ACC112 (cell line): ENCODE measurements around the gene LAMB3.

ENCODE experiments used
- H2AFZ ChIP-seq: fragments of 200-600 bp; sonication (generic); one replicate; pipeline ENCODE4 v1.6.0; 2017; ENCODE audit warnings: antibody characterized with exemption, low read length; ENCODE audit not compliant: unreplicated experiment
- H3K27ac ChIP-seq: fragments of 200-600 bp; sonication (generic); 2 replicates; pipeline ENCODE4 v1.5.1; 2014; ENCODE audit warnings: low read depth, mild to moderate bottlenecking, antibody characterized with exemption, low read length, moderate library complexity
- H3K27me3 ChIP-seq: fragments of 200-600 bp; sonication (generic); 2 replicates; pipeline ENCODE4 v1.6.1; 2014; ENCODE audit warnings: mild to moderate bottlenecking, antibody characterized with exemption, low read length, moderate library complexity, mixed read lengths; ENCODE audit not compliant: insufficient read depth
- H3K36me3 ChIP-seq: fragments of 200-600 bp; sonication (generic); 2 replicates; pipeline ENCODE4 v1.6.1; 2016; ENCODE audit warnings: mild to moderate bottlenecking, antibody characterized with exemption, low read length, moderate library complexity, mixed read lengths; ENCODE audit not compliant: insufficient read depth
- H3K4me1 ChIP-seq: fragments of 200-600 bp; sonication (generic); one replicate; pipeline ENCODE4 v1.6.1; 2016; ENCODE audit warnings: low read length, mixed read lengths; ENCODE audit not compliant: insufficient read depth, unreplicated experiment, control insufficient read depth
- H3K4me3 ChIP-seq: fragments of 200-600 bp; sonication (generic); 2 replicates; pipeline ENCODE4 v1.5.1; 2014; ENCODE audit warnings: mild to moderate bottlenecking, low read depth, low read length
- H3K79me2 ChIP-seq: fragments of 200-600 bp; sonication (generic); one replicate; pipeline ENCODE4 v1.6.0; 2016; ENCODE audit warnings: low read length; ENCODE audit not compliant: control insufficient read depth, unreplicated experiment, insufficient read depth

The LAMB3 gene

GRCh38 chr1:209678981-209679539 is 26.8 kb upstream of the LAMB3 start:
- Histone ChIP-seq H3K36me3 (no peaks in the 10 kb centered on the region), H3K27me3 (no peaks in the 10 kb centered on the region; the same call in 1 of the 2 replicates), H3K4me3 (no peak overlapping the region), H3K27ac (no peak overlapping the region), H3K79me2 (no peaks in the 10 kb centered on the region), H2AFZ (no peak overlapping the region), H3K4me1 (peaks cover 8% of the 10 kb centered on the region)

- Histone ChIP-seq H3K79me2 (no peaks in the 10 kb centered on the region), H3K36me3 (no peaks in the 10 kb centered on the region), H2AFZ (peak overlapping the region; percentile 47), H3K4me1 (peaks cover 26% of the 10 kb centered on the region), H3K27me3 (no peaks in the 10 kb centered on the region; the same call in 1 of the 2 replicates), H3K27ac (no peak overlapping the region), H3K4me3 (peak overlapping the region; percentile 77)
Observed at GRCh38 chr1:209675565-209676154, 23.4 kb upstream of the LAMB3 start.

- H3K4me1 ChIP-seq = peaks cover 26% of the 10 kb centered on the region
- H3K27me3 ChIP-seq = no peaks in the 10 kb centered on the region
- peak within 1 kb of the TSS; percentile 71; the same call in 1 of the 2 replicates for H3K27ac ChIP-seq
- peak within 1 kb of the TSS; percentile 77 for H3K4me3 ChIP-seq
- H3K36me3 ChIP-seq = no peaks in the 10 kb centered on the region
- no peaks in the 10 kb centered on the region for H3K79me2 ChIP-seq
- H2AFZ ChIP-seq = peak within 1 kb of the TSS; percentile 47
Observed at GRCh38 chr1:209674957-209675564, 22.8 kb upstream of the LAMB3 start, which contains the start of gene G0S2. TSS of gene G0S2 (plus strand) at chr1:209675412. CDS start at chr1:209675685, 273 bp downstream.

GRCh38 chr1:209673631-209674417 is 21.6 kb upstream of the LAMB3 start:
- Histone ChIP-seq H3K36me3 (no peaks in the 10 kb centered on the region), H3K27me3 (no peaks in the 10 kb centered on the region), H3K4me3 (0 out of 2 replicates have a peak overlapping the region, but pooled peaks have one; percentile 77), H3K4me1 (peaks cover 26% of the 10 kb centered on the region), H3K27ac (peak overlapping the region; percentile 71), H3K79me2 (no peaks in the 10 kb centered on the region), H2AFZ (peak overlapping the region; percentile 28)

DNA sequence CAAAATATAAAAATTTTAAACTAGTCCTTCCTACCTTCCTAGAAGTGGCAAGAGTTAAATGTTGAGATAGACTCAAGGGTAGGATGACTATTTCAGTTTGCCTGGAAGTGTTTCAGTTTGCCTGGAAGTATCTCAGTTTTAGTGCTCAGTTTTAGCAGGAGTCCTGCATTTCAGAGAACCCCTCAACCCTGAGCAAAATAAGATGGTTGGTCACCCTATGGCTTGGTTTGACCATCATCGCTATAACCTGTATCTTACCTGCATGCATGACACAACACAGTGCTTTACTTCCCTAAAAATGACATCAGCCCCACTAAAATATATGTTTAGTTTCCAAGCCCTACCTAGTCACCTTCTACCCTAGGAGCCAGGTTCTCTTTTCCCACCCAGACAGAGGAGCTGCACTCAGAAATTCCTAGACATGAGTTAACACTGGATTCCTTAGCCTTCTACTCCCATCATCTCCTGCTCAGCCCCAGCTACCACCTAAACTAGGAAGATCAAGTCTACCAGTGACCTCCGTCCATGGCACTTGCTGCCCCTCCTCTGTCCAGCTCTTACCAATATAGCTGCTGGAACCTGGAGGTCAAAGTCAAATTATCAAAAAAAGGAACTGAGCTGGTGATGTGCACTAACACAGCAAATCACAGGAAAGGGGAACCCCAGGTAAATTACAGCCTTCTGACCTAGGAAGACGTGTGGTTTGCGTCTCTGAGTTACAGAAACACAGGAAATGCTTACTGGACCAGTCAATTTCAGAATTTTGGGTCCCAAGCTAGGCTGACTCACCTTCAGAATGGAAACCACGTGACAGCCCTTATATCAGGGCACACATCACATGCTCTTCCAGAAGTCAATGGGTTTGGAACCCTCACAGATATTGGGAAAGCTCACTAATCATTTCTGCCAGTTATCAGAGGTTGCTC is 20.7 kb upstream of the LAMB3 start:
- Histone ChIP-seq H3K36me3 (no peaks in the 10 kb centered on the region), H3K4me3 (peak overlapping the region; percentile 15; the same call in 1 of the 2 replicates), H3K27me3 (no peaks in the 10 kb centered on the region), H2AFZ (no peak overlapping the region), H3K4me1 (peaks cover 26% of the 10 kb centered on the region), H3K79me2 (no peaks in the 10 kb centered on the region), H3K27ac (peak overlapping the region; percentile 71)

GRCh38 chr1:209670441-209671082 is 18.3 kb upstream of the LAMB3 start:
- peaks cover 26% of the 10 kb centered on the region for H3K4me1 ChIP-seq
- no peaks in the 10 kb centered on the region for H3K79me2 ChIP-seq
- no peak overlapping the region for H3K27ac ChIP-seq
- no peak overlapping the region for H2AFZ ChIP-seq
- no peaks in the 10 kb centered on the region for H3K27me3 ChIP-seq
- H3K4me3 ChIP-seq = no peak overlapping the region
- no peaks in the 10 kb centered on the region for H3K36me3 ChIP-seq

- Histone ChIP-seq H3K27ac (no peak overlapping the region), H3K36me3 (no peaks in the 10 kb centered on the region), H2AFZ (no peak overlapping the region), H3K79me2 (no peaks in the 10 kb centered on the region), H3K4me1 (peaks cover 4% of the 10 kb centered on the region), H3K4me3 (no peak overlapping the region), H3K27me3 (no peaks in the 10 kb centered on the region)
Observed at GRCh38 chr1:209667708-209668107, 15.5 kb upstream of the LAMB3 start.

DNA sequence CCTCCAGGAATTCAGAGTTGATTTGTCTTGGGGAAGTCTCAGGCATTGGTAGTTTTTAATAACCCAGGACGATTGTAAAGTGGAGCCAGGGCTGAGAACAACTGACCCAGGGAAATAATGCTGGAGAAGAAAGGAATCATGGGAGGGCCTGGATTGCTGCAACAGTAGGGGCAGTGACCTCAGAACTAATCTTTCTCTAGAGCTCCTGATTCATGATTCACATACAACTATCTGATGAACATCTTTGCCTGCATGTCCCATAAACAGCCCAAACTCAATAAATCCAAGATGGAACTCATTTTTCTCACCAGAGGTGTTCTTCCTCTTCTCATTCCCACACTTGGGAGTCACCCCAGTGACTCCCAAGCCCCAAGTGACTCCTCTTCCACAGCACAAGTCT is 14.9 kb upstream of the LAMB3 start:
- Histone ChIP-seq H3K27ac (no peak overlapping the region), H3K4me3 (no peak overlapping the region), H3K36me3 (no peaks in the 10 kb centered on the region), H3K4me1 (peaks cover 4% of the 10 kb centered on the region), H3K27me3 (no peaks in the 10 kb centered on the region), H3K79me2 (no peaks in the 10 kb centered on the region), H2AFZ (no peak overlapping the region)

DNA sequence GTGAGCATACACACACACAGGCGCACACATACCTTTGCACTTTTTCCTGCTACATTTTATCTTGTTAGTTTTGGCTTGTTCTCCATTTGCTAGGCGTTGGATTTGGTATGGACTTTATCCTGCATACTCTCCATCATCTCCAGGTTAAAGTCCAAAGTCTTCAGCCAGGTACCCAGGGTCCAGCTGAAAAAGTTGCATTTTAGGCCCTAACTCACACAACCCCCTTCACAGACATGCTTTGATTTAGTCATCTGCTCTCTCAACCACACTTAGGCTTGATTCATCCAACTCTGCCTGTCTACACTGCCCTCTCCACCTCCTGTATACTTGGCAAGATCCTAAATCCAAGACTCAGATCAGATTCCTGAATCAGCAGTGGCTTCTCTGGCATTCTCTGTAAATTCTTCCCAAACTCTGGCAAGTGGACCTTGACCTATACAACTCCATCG is 10.7 kb upstream of the LAMB3 start:
- H3K36me3 ChIP-seq = no peaks in the 10 kb centered on the region
- H3K4me1 ChIP-seq = peaks cover 3% of the 10 kb centered on the region
- H3K27ac ChIP-seq = no peak overlapping the region
- no peaks in the 10 kb centered on the region for H3K79me2 ChIP-seq
- no peaks in the 10 kb centered on the region for H3K27me3 ChIP-seq
- no peak overlapping the region for H3K4me3 ChIP-seq
- no peak overlapping the region for H2AFZ ChIP-seq
